22Rv1 (cell line): ENCODE results near the gene NDUFAF4.
"Not testable (repeated sequence)": the region's sequence is repeated elsewhere in the genome, so short reads cannot be mapped to it uniquely, and the experiment has no call there.

Experiments
- H3K27ac ChIP-seq: fragments of 450-650 bp; 2 replicates; pipeline ENCODE4 v1.5.1; 2017
- CTCF ChIP-seq: fragments of 450-650 bp; IDR thresholded peaks from 2 replicates; pipeline ENCODE4 v1.5.1; 2017; ENCODE audit warnings: mild to moderate bottlenecking
- ZFX ChIP-seq: fragments of 450-650 bp; IDR thresholded peaks from 2 replicates; pipeline ENCODE4 v1.6.1; 2017; ENCODE audit warnings: antibody characterized with exemption, borderline replicate concordance

Gene NDUFAF4

GRCh38 chr6:96900873-96901272, 3.2 kb upstream of the NDUFAF4 start:
- no peak for TF ChIP-seq ZFX
- TF ChIP-seq CTCF: no peak
- no peak overlapping the region for H3K27ac ChIP-seq

GRCh38 chr6:96899451-96899998, 1.8 kb upstream of the NDUFAF4 start:
- no peak for TF ChIP-seq ZFX
- TF ChIP-seq CTCF: peak; percentile 20
- H3K27ac ChIP-seq: no peak overlapping the region

GRCh38 chr6:96899019-96899418, 1.3 kb upstream of the NDUFAF4 start:
- TF ChIP-seq ZFX (no peak), CTCF (peak; percentile 57)
- peak overlapping the region; percentile 93 for H3K27ac ChIP-seq

- peak overlapping the region; percentile 93 for H3K27ac ChIP-seq
- TF ChIP-seq ZFX (no peak), CTCF (no peak)
Measured at GRCh38 chr6:96898241-96898851, 655 bp upstream of the NDUFAF4 start.

GRCh38 chr6:96889146-96889545, 8.5 kb downstream of the NDUFAF4 start:
- no peak overlapping the region for H3K27ac ChIP-seq
- no peak for TF ChIP-seq ZFX
- TF ChIP-seq CTCF: no peak

- TF ChIP-seq ZFX (no peak), CTCF (no peak)
- H3K27ac ChIP-seq: no peak overlapping the region
Measured at GRCh38 chr6:96888745-96889144, 8.9 kb downstream of the NDUFAF4 start.

- TF ChIP-seq ZFX (no peak), CTCF (no peak)
- no peak overlapping the region for H3K27ac ChIP-seq
Measured at GRCh38 chr6:96886519-96886918, 11.2 kb downstream of the NDUFAF4 start.

- not testable (repeated sequence) for H3K27ac ChIP-seq
Measured at GRCh38 chr6:96885187-96885631, 12.5 kb downstream of the NDUFAF4 start.
